ENCODE measurements around the gene OAF. TPM values are rescaled to one million over a fixed set of nuclear protein-coding genes. Genes with fewer than 3 reads are reported as not detected.

Gene OAF
- total and polyA plus RNA-seq, 2 of the 8 experiments (the other 6 are each of a cell fraction or from before 2014, with no cell fraction given): 1.3 to 1.5 TPM

DNA sequence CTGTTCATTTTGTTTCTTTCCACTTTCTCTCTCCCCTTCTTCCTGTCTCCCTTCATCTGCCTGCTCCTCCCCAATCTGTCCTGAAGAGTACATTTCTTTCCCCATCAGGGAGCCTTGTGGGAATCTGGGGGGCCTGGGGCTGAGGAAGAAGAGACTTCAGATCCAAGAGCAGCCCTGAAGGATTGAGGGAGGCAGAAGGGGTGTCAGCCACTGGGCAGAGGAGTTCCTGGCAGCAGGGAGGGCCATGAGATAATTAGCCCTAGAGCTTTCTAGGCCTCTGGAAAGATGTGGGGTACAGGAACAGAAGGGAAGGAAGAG, 24.4 kb upstream of the OAF start:
- Histone ChIP-seq H2BK15ac (ENCODE audit: low read length) (no peak overlapping the region), H2AFZ (ENCODE audit: low read length) (no peak overlapping the region), H3K79me2 (ENCODE audit: control insufficient read depth in 1 of 2, insufficient read depth in 2 of 2, low read length in 2 of 2) (no peaks in the 10 kb centered on the region), H3K27me3 (replicated peaks in 1 of 4; ENCODE audit: control insufficient read depth in 3 of 4, extremely low read depth in 1 of 4, insufficient read depth in 3 of 4, low read length in 3 of 4) (peaks cover 0 to 21% (median 16%) of the 10 kb centered on the region in 4 experiments; a peak in 4 of 7 replicates), H3K14ac (ENCODE audit: insufficient read length) (no peak overlapping the region), H3K4ac (replicated peaks; ENCODE audit: insufficient read length, low read depth, low read length) (no peak overlapping the region), H4K20me1 (replicated peaks in 1 of 2; ENCODE audit: control insufficient read depth in 1 of 2, insufficient read depth in 2 of 2, low read length in 2 of 2) (no peaks in the 10 kb centered on the region), H3K9ac (replicated peaks in 1 of 4; ENCODE audit: extremely low read depth in 1 of 4, low read depth in 3 of 4, low read length in 3 of 4) (no peak overlapping the region), H3K4me1 (replicated peaks in 1 of 4; ENCODE audit: control insufficient read depth in 3 of 4, insufficient read depth in 4 of 4, low read length in 3 of 4) (peaks cover 0 to 6% (median 2%) of the 10 kb centered on the region in 4 experiments; a peak in 2 of 7 replicates), H2BK12ac (ENCODE audit: low read depth, low read length) (no peak overlapping the region), H3K79me1 (ENCODE audit: low read depth, low read length) (no peaks in the 10 kb centered on the region), H3K27ac (ENCODE audit: low read depth, low read length) (no peak overlapping the region), H3K56ac (replicated peaks; ENCODE audit: insufficient read length, low read depth, low read length) (no peak overlapping the region), H2AK5ac (ENCODE audit: low read depth, low read length) (no peak overlapping the region), H2BK120ac (replicated peaks; ENCODE audit: low read depth, low read length) (no peak overlapping the region), H3K9me3 (ENCODE audit: insufficient read depth in 2 of 2, low read depth in 1 of 2, low read length in 1 of 2) (no peaks in the 10 kb centered on the region; a peak in 1 of 4 replicates), H3K4me2 (ENCODE audit: insufficient read depth in 1 of 2, low read depth in 2 of 2, low read length in 2 of 2) (no peak overlapping the region), H3K18ac (ENCODE audit: extremely low read depth, low read length) (no peak overlapping the region), H4K8ac (ENCODE audit: extremely low read depth, insufficient read depth, low read length) (no peak overlapping the region), H4K5ac (ENCODE audit: insufficient read length, low read depth, low read length) (no peak overlapping the region), H3K4me3 (ENCODE audit: extremely low read depth in 1 of 4, insufficient read depth in 2 of 4, low read depth in 3 of 4, low read length in 4 of 4) (no peak overlapping the region), H3K23me2 (ENCODE audit: low read depth, low read length) (no peaks in the 10 kb centered on the region; the same call in 1 of the 2 replicates), H3K36me3 (ENCODE audit: control insufficient read depth in 2 of 4, insufficient read depth in 4 of 4, low read length in 3 of 4) (no peaks in the 10 kb centered on the region), H2BK20ac (ENCODE audit: low read length) (no peak overlapping the region), H2BK5ac (ENCODE audit: low read depth, low read length) (no peak overlapping the region), H3K23ac (ENCODE audit: insufficient read length) (no peak overlapping the region), H4K91ac (replicated peaks; ENCODE audit: insufficient read length, low read length) (no peak overlapping the region)
- POLR2A ChIA-PET (ENCODE audit: partially characterized antibody): no interaction called here
- CTCF ChIA-PET (ENCODE audit: partially characterized antibody): interaction anchor here (0.6 to 17.5 kb wide), 7 partner anchors 16 to 119 kb away, joined by 3 to 237 read pairs (median 4); partner anchors contain the start of gene OAF
- no peak for FAIRE-seq
- DNase-seq (ENCODE audit: low read depth in 1 of 2, low spot score in 2 of 2): no peak
- TF ChIP-seq TAF7 (optimal IDR thresholded peaks at IDR 0.05; ENCODE audit: borderline replicate concordance, low read depth, low read length): no peak
- TF ChIP-seq RFX5 (IDR thresholded peaks at IDR 0.05; ENCODE audit: borderline replicate concordance, low read depth, low read length): no peak
- TF ChIP-seq POLR2AphosphoS5 (IDR thresholded peaks at IDR 0.05; ENCODE audit: low read depth, low read length): no peak
- no peak for TF ChIP-seq SRF (IDR thresholded peaks at IDR 0.05; ENCODE audit: low read depth, low read length)
- no peak for TF ChIP-seq SP2 (IDR thresholded peaks at IDR 0.05; ENCODE audit: low read length)
- no peak for TF ChIP-seq TEAD4 (IDR thresholded peaks at IDR 0.05; ENCODE audit: low read depth, low read length)
- no peak for TF ChIP-seq CHD2 (IDR thresholded peaks at IDR 0.05; ENCODE audit: low read length)
- TF ChIP-seq SIX5 (IDR thresholded peaks at IDR 0.05; ENCODE audit: low read depth, low read length): no peak
- no peak for TF ChIP-seq TAF1 (IDR thresholded peaks at IDR 0.05; ENCODE audit: low read depth, low read length)
- TF ChIP-seq SP4 (IDR thresholded peaks at IDR 0.05; ENCODE audit: low read length): no peak
- TF ChIP-seq PHF8 (conservative IDR thresholded peaks at IDR 0.05; ENCODE audit: low read depth, low read length): no peak
- no peak for TF ChIP-seq SAP30 (IDR thresholded peaks at IDR 0.05; ENCODE audit: insufficient read depth, insufficient replicate concordance, low read length)
- no peak for TF ChIP-seq RXRA (IDR thresholded peaks at IDR 0.05; ENCODE audit: insufficient read depth, low read depth, low read length)
- no peak for TF ChIP-seq CTBP2 (IDR thresholded peaks at IDR 0.05; ENCODE audit: borderline replicate concordance, insufficient read depth, insufficient read length, low read length)
- TF ChIP-seq CBX5 (IDR thresholded peaks at IDR 0.05; ENCODE audit: low read depth, low read length): no peak
- TF ChIP-seq CREB1 (IDR thresholded peaks at IDR 0.05): no peak

Measured in H1 (cell line).